ENCODE data around the gene CCDC85C.

CCDC85C gene

GRCh38 chr14:99507860-99508640 lies 96.0 kb downstream of the CCDC85C start:
- no peak for DNase-seq

- no peak for DNase-seq
These were observed 97.7 kb downstream of the CCDC85C start for GRCh38 chr14:99506276-99506675.

- DNase-seq, result no peak
These were observed 98.9 kb downstream of the CCDC85C start for GRCh38 chr14:99505089-99505488.

GRCh38 chr14:99503848-99504453 lies 100.1 kb downstream of the CCDC85C start:
- DNase-seq, result no peak

- DNase-seq, result no peak
These were observed 101.0 kb downstream of the CCDC85C start for GRCh38 chr14:99502989-99503421.

- no peak for DNase-seq
These were observed 106.1 kb downstream of the CCDC85C start for GRCh38 chr14:99497894-99498293.

- no peak for DNase-seq
These were observed 106.7 kb downstream of the CCDC85C start for GRCh38 chr14:99497341-99497740.

- no peak for DNase-seq
These were observed 119.9 kb downstream of the CCDC85C start for GRCh38 chr14:99484106-99484505.

- no peak for DNase-seq
These were observed 122.3 kb downstream of the CCDC85C start for GRCh38 chr14:99481745-99482099.

GRCh38 chr14:99480917-99481744 lies 122.9 kb downstream of the CCDC85C start, which contains the start of gene CCNK:
CCNK (plus strand) TSS chr14:99481409; CDS start chr14:99492678, 11,269 bp downstream.
- DNase-seq, result peak; percentile 100

- DNase-seq, result peak; percentile 45
These were observed 123.8 kb downstream of the CCDC85C start, which contains the start of gene SETD3 for GRCh38 chr14:99479906-99480869. SETD3 (minus strand) TSS chr14:99480859; CDS start chr14:99465805, 15,054 bp downstream.

- no peak for DNase-seq
These were observed 124.7 kb downstream of the CCDC85C start for GRCh38 chr14:99479160-99479905.

GRCh38 chr14:99478128-99478527 lies 125.9 kb downstream of the CCDC85C start:
- DNase-seq, result no peak

GRCh38 chr14:99476864-99477263 lies 127.1 kb downstream of the CCDC85C start:
- DNase-seq, result no peak

- no peak for DNase-seq
These were observed 128.3 kb downstream of the CCDC85C start for GRCh38 chr14:99475660-99476059.

- DNase-seq, result no peak
These were observed 128.8 kb downstream of the CCDC85C start for GRCh38 chr14:99475179-99475578.

- DNase-seq, result no peak
These were observed 130.5 kb downstream of the CCDC85C start for GRCh38 chr14:99473458-99473857.

GRCh38 chr14:99472937-99473336 lies 131.1 kb downstream of the CCDC85C start:
- DNase-seq, result no peak

GRCh38 chr14:99471731-99472130 lies 132.3 kb downstream of the CCDC85C start:
- DNase-seq, result no peak

- DNase-seq, result no peak
These were observed 135.0 kb downstream of the CCDC85C start for GRCh38 chr14:99468836-99469592.

GRCh38 chr14:99468081-99468480 lies 135.9 kb downstream of the CCDC85C start:
- DNase-seq, result no peak
